CD4-positive, alpha-beta T cell treated with Interleukin-21 for 1 hour (primary cell): ENCODE results near the gene CYP3A5.

Experiments used
- DNase-seq: peaks from one replicate; pipeline ENCODE4 v3.0.0-alpha.2; 2020

Gene CYP3A5

GRCh38 chr7:99605527-99605926, 74.3 kb downstream of the CYP3A5 start:
- DNase-seq, result no peak

- DNase-seq, result no peak
These were observed 78.0 kb downstream of the CYP3A5 start for GRCh38 chr7:99601656-99602310.

GRCh38 chr7:99599836-99600235, 80.0 kb downstream of the CYP3A5 start:
- no peak for DNase-seq
